ENCODE measurements around the gene ATL1.

The ATL1 gene

GRCh38 chr14:50670196-50670865 lies 110.4 kb downstream of the ATL1 start:
- no peak for TF ChIP-seq CTCF (IDR thresholded peaks at IDR 0.05)
- H3K36me3 ChIP-seq = no peaks in the 10 kb centered on the region
- intact Hi-C loops (cut with DNase I; ENCODE audit: low total_unique reads) = no loop called here
- H3K9me3 ChIP-seq = no peaks in the 10 kb centered on the region
- peaks cover 0 to 17% (median 2%) of the 10 kb centered on the region in 4 donors for H3K4me1 ChIP-seq
- DNase-seq = no peak
- H3K27ac ChIP-seq = no peak overlapping the region
- H3K4me3 ChIP-seq = no peak overlapping the region
- H3K27me3 ChIP-seq = no peaks in the 10 kb centered on the region

- no peaks in the 10 kb centered on the region for H3K27me3 ChIP-seq
- intact Hi-C loops (cut with DNase I; ENCODE audit: low total_unique reads) = no loop called here
- H3K4me1 ChIP-seq = peaks cover 0 to 11% (median 0%) of the 10 kb centered on the region in 4 donors
- TF ChIP-seq CTCF (IDR thresholded peaks at IDR 0.05) = no peak
- H3K36me3 ChIP-seq = no peaks in the 10 kb centered on the region
- no peak overlapping the region for H3K4me3 ChIP-seq
- H3K27ac ChIP-seq = no peak overlapping the region
- no peaks in the 10 kb centered on the region for H3K9me3 ChIP-seq
- no peak for DNase-seq
Observed at GRCh38 chr14:50670866-50671256, 110.9 kb downstream of the ATL1 start.

GRCh38 chr14:50675597-50675996 lies 115.7 kb downstream of the ATL1 start:
- no peak for TF ChIP-seq CTCF (IDR thresholded peaks at IDR 0.05)

GRCh38 chr14:50676814-50677516 lies 117.0 kb downstream of the ATL1 start:
- Histone ChIP-seq H3K27me3 (no peaks in the 10 kb centered on the region), H3K4me1 (peaks cover 0 to 22% (median 7%) of the 10 kb centered on the region in 4 donors), H3K4me3 (no peak overlapping the region), H3K9me3 (no peaks in the 10 kb centered on the region), H3K27ac (peak overlapping the region; percentile 23 to 30), H3K36me3 (no peaks in the 10 kb centered on the region)
- DNase-seq = no peak
- TF ChIP-seq CTCF (IDR thresholded peaks at IDR 0.05) = no peak
- intact Hi-C loops (cut with DNase I; ENCODE audit: low total_unique reads) = no loop called here

More at GRCh38 chr14:50675597-50675996, 115.7 kb downstream of the ATL1 start:
- H3K36me3 ChIP-seq = no peaks in the 10 kb centered on the region
- H3K27me3 ChIP-seq = no peaks in the 10 kb centered on the region
- no peak for DNase-seq
- no peak overlapping the region for H3K27ac ChIP-seq
- H3K4me1 ChIP-seq = peaks cover 0 to 22% (median 7%) of the 10 kb centered on the region in 4 donors
- intact Hi-C loops (cut with DNase I; ENCODE audit: low total_unique reads) = no loop called here
- H3K9me3 ChIP-seq = no peaks in the 10 kb centered on the region
- no peak overlapping the region for H3K4me3 ChIP-seq

GRCh38 chr14:50677527-50678063 lies 117.7 kb downstream of the ATL1 start:
- Histone ChIP-seq H3K4me1 (peaks cover 0 to 22% (median 7%) of the 10 kb centered on the region in 4 donors), H3K36me3 (no peaks in the 10 kb centered on the region), H3K27ac (peak overlapping the region; percentile 23 to 30), H3K27me3 (no peaks in the 10 kb centered on the region), H3K9me3 (no peaks in the 10 kb centered on the region), H3K4me3 (no peak overlapping the region)
- no peak for TF ChIP-seq CTCF (IDR thresholded peaks at IDR 0.05)
- DNase-seq = no peak
- intact Hi-C loops (cut with DNase I; ENCODE audit: low total_unique reads) = no loop called here

All from tibial artery (tissue), 4 donors.